HUES48 (cell line): Measurements from ENCODE around the gene CDHR5.

Experiments
- H3K27ac ChIP-seq: one replicate; pipeline ENCODE4 v1.7.0; 2013; ENCODE audit warnings: low read depth, low read length, inconsistent platforms
- H3K27me3 ChIP-seq: 2 replicates; pipeline ENCODE4 v1.6.1; 2013; ENCODE audit warnings: mild to moderate bottlenecking, low read length; ENCODE audit not compliant: control insufficient read depth, insufficient read depth
- H3K36me3 ChIP-seq: 2 replicates; pipeline ENCODE4 v1.6.1; 2013; ENCODE audit warnings: low read length; ENCODE audit not compliant: control insufficient read depth, insufficient read depth
- H3K4me1 ChIP-seq: 2 replicates; pipeline ENCODE4 v1.6.1; 2013; ENCODE audit warnings: mild to moderate bottlenecking, low read length; ENCODE audit not compliant: control insufficient read depth, insufficient read depth
- H3K4me3 ChIP-seq: 2 replicates; pipeline ENCODE4 v1.5.1; 2013; ENCODE audit warnings: mild to moderate bottlenecking, low read depth, low read length
- H3K9ac ChIP-seq: 2 replicates; pipeline ENCODE4 v1.6.1; 2013; ENCODE audit warnings: mild to moderate bottlenecking, low read depth, low read length, moderate library complexity
- H3K9me3 ChIP-seq: 2 replicates; pipeline ENCODE4 v1.6.1; 2013; ENCODE audit warnings: low read length; ENCODE audit not compliant: control insufficient read depth, insufficient read depth

Gene CDHR5

DNA sequence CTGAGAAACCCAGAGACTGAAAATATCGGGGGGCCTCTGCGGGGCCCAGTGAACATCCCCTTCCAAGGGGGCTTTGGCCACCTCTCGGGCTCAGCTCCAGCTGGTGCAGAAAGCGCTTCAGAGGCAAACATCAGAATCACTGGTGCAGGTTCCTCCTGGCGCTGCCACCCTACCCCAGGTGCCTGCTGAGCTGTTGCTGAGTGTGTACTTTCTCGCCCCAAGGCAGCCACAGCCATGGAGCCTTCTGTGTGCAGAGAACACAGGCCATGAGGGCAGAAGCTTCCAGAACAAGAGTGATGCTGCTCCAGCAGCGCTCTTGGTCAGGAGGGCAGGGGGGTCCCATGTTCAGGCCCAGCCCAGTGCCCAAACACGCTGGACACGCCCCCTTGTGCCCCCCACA lies 18.6 kb upstream of the CDHR5 start:
- peaks cover 25% of the 10 kb centered on the region for H3K27me3 ChIP-seq
- H3K9me3 ChIP-seq: no peaks in the 10 kb centered on the region
- H3K9ac ChIP-seq: no peak overlapping the region
- H3K36me3 ChIP-seq: peaks cover 9% of the 10 kb centered on the region
- peaks cover 10% of the 10 kb centered on the region for H3K4me1 ChIP-seq
- H3K27ac ChIP-seq: no peak overlapping the region
- no peak overlapping the region for H3K4me3 ChIP-seq

DNA sequence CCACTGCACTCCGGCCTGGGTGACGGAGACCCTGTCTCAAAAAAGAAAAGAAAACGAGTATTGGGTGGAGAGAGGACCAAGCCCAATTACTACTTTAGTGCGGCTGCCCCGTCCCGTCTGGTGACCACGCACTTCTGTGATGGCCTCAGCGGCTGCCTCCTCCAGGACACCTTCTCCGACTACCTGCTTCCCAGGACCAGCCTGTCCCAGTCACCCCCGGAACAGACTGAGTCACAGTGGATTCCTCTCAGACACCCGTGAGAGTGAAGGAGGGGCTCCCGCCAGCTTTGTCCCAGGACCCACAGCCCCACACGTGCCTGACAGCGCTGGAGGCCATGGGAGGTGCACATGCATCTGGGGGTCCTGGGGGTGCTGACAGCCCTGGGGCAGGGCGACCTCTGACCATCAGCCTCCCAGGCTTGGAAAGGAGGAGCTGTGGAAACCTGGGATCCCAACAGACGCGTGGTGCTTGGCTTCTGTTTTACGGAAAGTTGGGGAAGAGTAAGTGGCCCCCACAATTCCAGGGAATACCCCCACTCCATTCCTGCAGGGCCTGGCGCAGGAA lies 17.1 kb upstream of the CDHR5 start:
- H3K27ac ChIP-seq: no peak overlapping the region
- peaks cover 39% of the 10 kb centered on the region for H3K27me3 ChIP-seq
- H3K9ac ChIP-seq: no peak overlapping the region
- no peak overlapping the region for H3K4me3 ChIP-seq
- H3K9me3 ChIP-seq: no peaks in the 10 kb centered on the region
- peaks cover 19% of the 10 kb centered on the region for H3K4me1 ChIP-seq
- H3K36me3 ChIP-seq: peaks cover 9% of the 10 kb centered on the region

DNA sequence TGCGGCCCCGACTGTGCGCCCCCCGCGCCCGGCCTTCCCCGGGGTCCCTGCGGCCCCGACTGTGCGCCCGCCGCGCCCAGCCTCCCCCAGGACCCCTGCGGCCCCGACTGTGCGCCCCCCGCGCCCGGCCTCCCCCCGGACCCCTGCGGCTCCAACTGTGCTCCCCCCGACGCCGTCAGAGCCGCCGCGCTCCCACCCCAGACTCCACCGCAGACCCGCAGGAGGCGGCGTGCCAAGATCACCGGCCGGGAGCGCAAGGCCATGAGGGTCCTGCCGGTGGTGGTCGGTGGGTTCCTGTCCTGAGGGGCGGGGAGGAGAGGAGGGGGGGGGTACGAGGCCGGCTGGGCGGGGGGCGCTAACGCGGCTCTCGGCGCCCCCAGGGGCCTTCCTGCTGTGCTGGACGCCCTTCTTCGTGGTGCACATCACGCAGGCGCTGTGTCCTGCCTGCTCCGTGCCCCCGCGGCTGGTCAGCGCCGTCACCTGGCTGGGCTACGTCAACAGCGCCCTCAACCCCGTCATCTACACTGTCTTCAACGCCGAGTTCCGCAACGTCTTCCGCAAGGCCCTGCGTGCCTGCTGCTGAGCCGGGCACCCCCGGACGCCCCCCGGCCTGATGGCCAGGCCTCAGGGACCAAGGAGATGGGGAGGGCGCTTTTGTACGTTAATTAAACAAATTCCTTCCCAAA lies 15.4 kb upstream of the CDHR5 start:
- Histone ChIP-seq H3K4me3 (no peak overlapping the region), H3K9me3 (no peaks in the 10 kb centered on the region), H3K27me3 (peaks cover 56% of the 10 kb centered on the region), H3K36me3 (peaks cover 9% of the 10 kb centered on the region), H3K9ac (no peak overlapping the region), H3K4me1 (peaks cover 22% of the 10 kb centered on the region), H3K27ac (no peak overlapping the region)

DNA sequence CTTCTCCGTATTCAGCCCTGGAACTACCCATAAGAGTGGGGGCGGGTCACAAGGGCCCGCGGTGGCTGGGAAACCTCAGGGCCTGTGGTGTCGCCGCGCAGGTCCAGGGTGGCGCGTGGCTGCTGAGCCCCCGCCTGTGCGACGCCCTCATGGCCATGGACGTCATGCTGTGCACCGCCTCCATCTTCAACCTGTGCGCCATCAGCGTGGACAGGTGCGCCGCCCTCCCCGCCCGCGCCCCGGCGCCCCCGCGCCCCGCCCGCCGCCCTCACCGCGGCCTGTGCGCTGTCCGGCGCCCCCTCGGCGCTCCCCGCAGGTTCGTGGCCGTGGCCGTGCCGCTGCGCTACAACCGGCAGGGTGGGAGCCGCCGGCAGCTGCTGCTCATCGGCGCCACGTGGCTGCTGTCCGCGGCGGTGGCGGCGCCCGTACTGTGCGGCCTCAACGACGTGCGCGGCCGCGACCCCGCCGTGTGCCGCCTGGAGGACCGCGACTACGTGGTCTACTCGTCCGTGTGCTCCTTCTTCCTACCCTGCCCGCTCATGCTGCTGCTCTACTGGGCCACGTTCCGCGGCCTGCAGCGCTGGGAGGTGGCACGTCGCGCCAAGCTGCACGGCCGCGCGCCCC lies 14.7 kb upstream of the CDHR5 start:
- Histone ChIP-seq H3K4me3 (peak overlapping the region; percentile 60), H3K27me3 (peaks cover 62% of the 10 kb centered on the region), H3K27ac (peak overlapping the region; percentile 96), H3K4me1 (peaks cover 22% of the 10 kb centered on the region), H3K36me3 (peaks cover 7% of the 10 kb centered on the region), H3K9me3 (no peaks in the 10 kb centered on the region), H3K9ac (peak overlapping the region; percentile 75)

DNA sequence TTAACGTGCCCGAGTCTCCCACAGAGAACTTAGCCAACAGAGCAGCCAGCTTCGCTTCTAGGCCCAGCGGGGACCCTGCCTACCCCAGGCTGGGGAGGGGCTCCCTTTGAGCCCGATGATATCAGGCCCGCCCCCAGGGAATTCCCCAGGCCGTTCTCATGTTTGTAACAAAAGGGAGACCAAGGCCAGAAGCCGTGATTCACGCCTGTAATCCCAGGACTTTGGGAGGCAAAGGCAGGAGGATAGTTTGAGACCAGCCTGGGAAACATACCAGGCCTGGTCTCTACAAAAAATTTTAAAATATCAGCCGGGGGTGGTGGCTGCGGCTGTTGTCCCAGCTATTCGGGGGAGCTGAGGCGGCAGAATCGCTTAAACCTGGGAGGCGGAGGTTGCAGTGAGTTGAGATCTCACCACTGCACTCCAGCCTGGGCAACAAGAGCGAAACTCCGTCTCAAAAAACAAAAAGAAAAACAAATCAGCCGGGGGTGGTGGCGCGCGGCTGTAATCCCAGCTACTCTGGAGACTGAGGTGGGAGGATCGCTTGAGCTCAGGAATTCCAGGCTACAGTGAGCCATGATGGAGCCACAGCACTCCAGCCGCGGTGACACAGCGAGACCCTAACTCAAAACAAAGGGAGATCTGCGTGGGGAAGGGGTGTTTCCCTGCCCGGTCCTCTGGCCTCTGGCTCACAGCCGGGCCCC lies 14.0 kb upstream of the CDHR5 start:
- Histone ChIP-seq H3K9me3 (no peaks in the 10 kb centered on the region), H3K27me3 (peaks cover 62% of the 10 kb centered on the region), H3K27ac (peak overlapping the region; percentile 96), H3K4me3 (peak overlapping the region; percentile 60), H3K9ac (peak overlapping the region; percentile 75), H3K36me3 (peaks cover under 1% of the 10 kb centered on the region; the same call in 1 of the 2 replicates), H3K4me1 (peaks cover 22% of the 10 kb centered on the region)

DNA sequence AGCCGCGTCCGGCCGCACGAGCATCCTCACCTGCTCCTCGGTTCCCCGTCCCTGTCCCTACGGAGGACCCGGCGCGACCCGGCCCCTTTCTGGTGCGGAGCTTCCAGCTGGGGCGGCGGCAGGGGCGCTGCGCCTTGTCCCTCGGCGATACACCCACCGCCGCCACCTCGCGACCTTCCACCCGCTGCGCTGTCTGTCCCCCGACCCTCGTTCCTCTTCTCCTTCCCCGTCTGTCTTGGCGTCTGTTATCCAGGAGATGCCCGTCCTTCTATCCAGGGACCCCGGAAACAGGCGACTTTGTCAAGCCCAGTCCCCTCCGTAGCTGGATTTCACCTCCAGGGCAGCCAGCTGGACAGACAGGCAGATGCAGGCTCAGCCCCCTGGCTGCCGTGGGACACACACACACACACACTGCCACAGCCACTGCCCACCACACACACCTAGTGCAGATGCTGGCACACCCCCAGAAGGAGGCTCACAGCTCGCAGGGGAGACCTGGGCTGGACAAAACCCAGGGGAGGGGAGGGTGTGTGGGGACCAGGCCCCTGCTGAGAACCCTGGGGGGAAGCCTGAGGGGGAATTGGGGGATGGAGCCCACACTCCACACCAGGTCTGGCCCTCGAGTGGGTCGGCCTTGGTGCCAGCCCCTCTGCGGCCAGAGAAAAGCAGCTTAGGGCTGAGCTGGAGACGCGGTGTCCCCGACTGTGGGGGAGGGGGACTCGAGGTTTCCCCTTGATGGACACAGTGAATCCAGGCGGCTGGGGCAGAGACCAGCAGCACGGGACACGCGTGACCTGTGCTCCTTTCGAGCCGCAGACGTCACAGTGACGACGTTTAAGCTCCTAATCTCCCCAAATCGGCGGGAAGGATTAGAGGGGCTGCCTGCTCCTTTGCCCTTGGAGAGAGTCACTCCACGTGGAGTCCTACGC lies 13.1 kb upstream of the CDHR5 start:
- H3K36me3 ChIP-seq: no peaks in the 10 kb centered on the region
- peaks cover 62% of the 10 kb centered on the region for H3K27me3 ChIP-seq
- peak overlapping the region; percentile 20; the same call in 1 of the 2 replicates for H3K9ac ChIP-seq
- no peaks in the 10 kb centered on the region for H3K9me3 ChIP-seq
- peak overlapping the region; percentile 60 for H3K4me3 ChIP-seq
- H3K27ac ChIP-seq: peak overlapping the region; percentile 96
- peaks cover 22% of the 10 kb centered on the region for H3K4me1 ChIP-seq

DNA sequence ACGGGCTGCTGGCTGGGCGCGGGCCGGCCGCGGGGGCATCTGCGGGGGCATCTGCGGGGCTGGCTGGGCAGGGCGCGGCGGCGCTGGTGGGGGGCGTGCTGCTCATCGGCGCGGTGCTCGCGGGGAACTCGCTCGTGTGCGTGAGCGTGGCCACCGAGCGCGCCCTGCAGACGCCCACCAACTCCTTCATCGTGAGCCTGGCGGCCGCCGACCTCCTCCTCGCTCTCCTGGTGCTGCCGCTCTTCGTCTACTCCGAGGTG lies 12.5 kb upstream of the CDHR5 start:
- Histone ChIP-seq H3K27me3 (peaks cover 62% of the 10 kb centered on the region), H3K9ac (no peak overlapping the region; the same call in 1 of the 2 replicates), H3K9me3 (no peaks in the 10 kb centered on the region), H3K4me1 (peaks cover 22% of the 10 kb centered on the region), H3K36me3 (no peaks in the 10 kb centered on the region), H3K27ac (no peak overlapping the region), H3K4me3 (peak overlapping the region; percentile 60)

DNA sequence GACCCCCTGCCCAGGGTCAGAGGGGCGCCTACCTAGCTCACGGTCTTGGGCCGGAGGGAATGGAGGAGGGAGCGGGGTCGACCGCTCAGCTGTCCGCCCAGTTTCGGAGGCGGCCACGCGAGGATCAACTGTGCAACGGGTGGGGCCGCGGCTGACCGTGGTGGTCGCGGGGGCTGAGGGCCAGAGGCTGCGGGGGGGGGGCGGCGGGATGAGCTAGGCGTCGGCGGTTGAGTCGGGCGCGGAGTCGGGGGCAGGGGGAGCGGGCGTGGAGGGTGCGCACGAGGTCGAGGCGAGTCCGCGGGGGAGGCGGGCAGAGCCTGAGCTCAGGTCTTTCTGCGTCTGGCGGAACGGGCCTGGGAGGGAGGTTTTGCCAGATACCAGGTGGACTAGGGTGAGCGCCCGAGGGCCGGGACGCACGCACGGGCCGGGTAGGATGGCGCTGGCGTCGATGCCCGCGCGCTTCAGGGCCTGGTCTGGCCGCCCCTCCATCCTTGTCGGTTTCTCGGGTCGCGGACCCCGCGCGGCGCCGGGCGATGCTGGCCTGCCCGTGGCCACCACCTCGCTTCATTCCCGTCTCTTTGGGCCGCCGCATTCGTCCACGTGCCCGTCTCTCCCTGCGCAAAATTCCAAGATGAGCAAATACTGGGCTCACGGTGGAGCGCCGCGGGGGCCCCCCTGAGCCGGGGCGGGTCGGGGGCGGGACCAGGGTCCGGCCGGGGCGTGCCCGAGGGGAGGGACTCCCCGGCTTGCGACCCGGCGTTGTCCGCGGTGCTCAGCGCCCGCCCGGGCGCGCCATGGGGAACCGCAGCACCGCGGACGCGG lies 12.0 kb upstream of the CDHR5 start, which contains the start of gene DRD4:
DRD4 (plus strand) TSS at position 759 of the 822 bp plus-strand sequence; CDS start at position 795, 36 bp downstream.
- no peak within 1 kb of the TSS; the same call in none of the 2 replicates for H3K9ac ChIP-seq
- peak within 1 kb of the TSS; percentile 96 for H3K27ac ChIP-seq
- no peaks in the 10 kb centered on the region for H3K9me3 ChIP-seq
- H3K4me1 ChIP-seq: peaks cover 22% of the 10 kb centered on the region
- H3K4me3 ChIP-seq: peak within 1 kb of the TSS; percentile 60
- H3K27me3 ChIP-seq: peaks cover 62% of the 10 kb centered on the region
- H3K36me3 ChIP-seq: no peaks in the 10 kb centered on the region

DNA sequence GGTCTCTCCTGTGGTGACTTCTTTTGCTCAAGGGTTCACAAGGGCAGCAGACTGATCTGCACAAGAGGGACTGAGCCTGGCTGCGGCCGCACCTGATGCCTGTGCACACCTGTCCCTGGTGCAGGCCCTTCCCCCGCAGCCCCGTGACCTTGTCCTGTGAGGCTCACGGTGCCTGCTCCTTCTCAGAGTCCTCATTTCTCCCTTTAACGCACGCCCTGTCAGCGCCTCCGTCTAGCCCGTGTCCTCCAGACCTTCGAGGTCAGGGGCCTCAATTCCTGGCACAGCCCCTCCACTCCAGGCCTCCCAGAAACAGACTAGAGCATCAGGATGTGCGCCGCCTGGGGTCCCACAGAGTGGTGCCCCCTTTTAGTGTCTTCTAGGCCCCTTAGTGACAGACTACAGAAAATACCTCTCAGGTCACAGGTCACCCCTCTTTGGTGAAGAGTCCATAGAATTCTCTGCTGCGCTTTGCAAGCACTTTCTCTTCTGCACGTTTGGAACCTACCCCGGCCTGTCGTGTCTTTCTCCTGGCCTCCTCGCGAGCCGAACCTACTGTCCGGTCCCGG lies 11.3 kb upstream of the CDHR5 start:
- Histone ChIP-seq H3K9ac (no peak overlapping the region), H3K4me1 (peaks cover 22% of the 10 kb centered on the region), H3K27ac (no peak overlapping the region), H3K27me3 (peaks cover 61% of the 10 kb centered on the region), H3K4me3 (peak overlapping the region; percentile 60; the same call in 1 of the 2 replicates), H3K9me3 (no peaks in the 10 kb centered on the region), H3K36me3 (no peaks in the 10 kb centered on the region)
